DND-41 (cell line): ENCODE data around the gene PSMA5.

Experiments used
- ATAC-seq: fragments of 200-7000 bp; cut with Tn5 transposase; 3 replicates; pipeline ENCODE4 v1.9.1; 2021; ENCODE audit warnings: low read depth; ENCODE audit not compliant: insufficient read depth
- DNase-seq: peaks from one replicate; pipeline ENCODE4 v3.0.0-alpha.2; 2020
- H2AFZ ChIP-seq: 2 replicates; pipeline ENCODE4 v1.6.0; 2012; ENCODE audit warnings: low read depth, low read length
- H3K27ac ChIP-seq: 2 replicates; pipeline ENCODE4 v1.5.1; 2012; ENCODE audit warnings: low read length, inconsistent platforms
- H3K27me3 ChIP-seq: fragments of 200-600 bp; sonication (generic); 2 replicates; pipeline ENCODE4 v1.6.0; 2012; ENCODE audit warnings: low read length, mild to moderate bottlenecking, inconsistent platforms; ENCODE audit not compliant: insufficient read depth, poor library complexity
- H3K36me3 ChIP-seq: 2 replicates; pipeline ENCODE4 v1.5.1; 2012; ENCODE audit warnings: low read length, inconsistent platforms; ENCODE audit not compliant: insufficient read depth
- H3K4me1 ChIP-seq: 2 replicates; pipeline ENCODE4 v1.5.1; 2012; ENCODE audit warnings: mild to moderate bottlenecking, low read length; ENCODE audit not compliant: insufficient read depth
- H3K4me2 ChIP-seq: 2 replicates; pipeline ENCODE4 v1.6.0; 2012; ENCODE audit warnings: mild to moderate bottlenecking, moderate library complexity, low read length, inconsistent platforms; ENCODE audit not compliant: insufficient read depth
- H3K4me3 ChIP-seq, 2 experiments: fragments of 200-600 bp in 1 of 2; shearing (Covaris generic) in 1 of 2; 2 replicates each; pipeline ENCODE4 v1.5.1; 2012 to 2016; ENCODE audit warnings: inconsistent platforms in 2 of 2, low read length in 2 of 2, mild to moderate bottlenecking in 2 of 2, low read depth in 1 of 2, moderate library complexity in 1 of 2
- H3K79me2 ChIP-seq: 2 replicates; pipeline ENCODE4 v1.6.0; 2012; ENCODE audit warnings: low read length, inconsistent platforms; ENCODE audit not compliant: insufficient read depth
- H3K9ac ChIP-seq: 2 replicates; pipeline ENCODE4 v1.6.0; 2012; ENCODE audit warnings: low read depth, mild to moderate bottlenecking, inconsistent platforms, low read length, moderate library complexity
- H3K9me3 ChIP-seq: 2 replicates; pipeline ENCODE4 v1.5.1; 2012; ENCODE audit warnings: low read length, moderate library complexity, mild to moderate bottlenecking, inconsistent platforms; ENCODE audit not compliant: insufficient read depth, severe bottlenecking
- H4K20me1 ChIP-seq: 2 replicates; pipeline ENCODE4 v1.6.0; 2012; ENCODE audit warnings: low read length; ENCODE audit not compliant: insufficient read depth
- EZH2 ChIP-seq: IDR thresholded peaks from 3 replicates; pipeline ENCODE4 v1.6.1; 2012; ENCODE audit warnings: borderline replicate concordance, low read depth, mild to moderate bottlenecking, moderate library complexity, low read length, inconsistent platforms; ENCODE audit not compliant: severe bottlenecking
- TF ChIP-seq, protein P1 (sequence below): IDR thresholded peaks from 2 replicates; pipeline ENCODE4 v1.5.1; 2012; ENCODE audit warnings: borderline replicate concordance, low read length, moderate library complexity, mild to moderate bottlenecking; ENCODE audit not compliant: poor library complexity, severe bottlenecking; ENCODE audit errors: extremely low read depth

The PSMA5 gene

DNA sequence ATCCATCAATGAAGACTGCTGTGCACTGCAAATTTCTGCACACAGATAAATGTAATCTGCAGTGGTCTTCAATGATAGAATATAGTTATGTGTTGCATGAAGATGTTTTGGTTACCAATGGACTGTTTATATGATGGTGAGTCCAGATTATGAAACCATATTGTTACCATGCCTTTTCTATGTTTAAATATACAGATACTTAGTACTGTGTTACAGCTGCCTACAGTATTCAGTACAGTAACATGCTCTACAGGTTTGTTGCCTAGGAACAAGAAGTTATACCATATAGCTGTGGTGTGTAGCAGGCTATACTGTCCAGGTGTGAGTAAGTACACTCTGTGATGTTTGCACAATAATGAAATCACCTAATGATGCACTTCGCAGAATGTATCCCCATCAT lies 69.3 kb downstream of the PSMA5 start:
- Histone ChIP-seq H3K36me3 (peaks cover 20% of the 10 kb centered on the region; the same call in 1 of the 2 replicates), H3K27me3 (no peaks in the 10 kb centered on the region), H3K4me2 (no peak overlapping the region), H3K9ac (no peak overlapping the region), H3K4me1 (no peaks in the 10 kb centered on the region), H3K9me3 (no peaks in the 10 kb centered on the region), H3K79me2 (no peaks in the 10 kb centered on the region), H4K20me1 (no peaks in the 10 kb centered on the region), H3K27ac (no peak overlapping the region), H3K4me3 (no peak overlapping the region), H2AFZ (no peak overlapping the region)
- no peak for TF ChIP-seq EZH2
- TF ChIP-seq, protein P1, sequence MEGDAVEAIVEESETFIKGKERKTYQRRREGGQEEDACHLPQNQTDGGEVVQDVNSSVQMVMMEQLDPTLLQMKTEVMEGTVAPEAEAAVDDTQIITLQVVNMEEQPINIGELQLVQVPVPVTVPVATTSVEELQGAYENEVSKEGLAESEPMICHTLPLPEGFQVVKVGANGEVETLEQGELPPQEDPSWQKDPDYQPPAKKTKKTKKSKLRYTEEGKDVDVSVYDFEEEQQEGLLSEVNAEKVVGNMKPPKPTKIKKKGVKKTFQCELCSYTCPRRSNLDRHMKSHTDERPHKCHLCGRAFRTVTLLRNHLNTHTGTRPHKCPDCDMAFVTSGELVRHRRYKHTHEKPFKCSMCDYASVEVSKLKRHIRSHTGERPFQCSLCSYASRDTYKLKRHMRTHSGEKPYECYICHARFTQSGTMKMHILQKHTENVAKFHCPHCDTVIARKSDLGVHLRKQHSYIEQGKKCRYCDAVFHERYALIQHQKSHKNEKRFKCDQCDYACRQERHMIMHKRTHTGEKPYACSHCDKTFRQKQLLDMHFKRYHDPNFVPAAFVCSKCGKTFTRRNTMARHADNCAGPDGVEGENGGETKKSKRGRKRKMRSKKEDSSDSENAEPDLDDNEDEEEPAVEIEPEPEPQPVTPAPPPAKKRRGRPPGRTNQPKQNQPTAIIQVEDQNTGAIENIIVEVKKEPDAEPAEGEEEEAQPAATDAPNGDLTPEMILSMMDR, result no peak
- no peak for DNase-seq
- no peak for ATAC-seq

DNA sequence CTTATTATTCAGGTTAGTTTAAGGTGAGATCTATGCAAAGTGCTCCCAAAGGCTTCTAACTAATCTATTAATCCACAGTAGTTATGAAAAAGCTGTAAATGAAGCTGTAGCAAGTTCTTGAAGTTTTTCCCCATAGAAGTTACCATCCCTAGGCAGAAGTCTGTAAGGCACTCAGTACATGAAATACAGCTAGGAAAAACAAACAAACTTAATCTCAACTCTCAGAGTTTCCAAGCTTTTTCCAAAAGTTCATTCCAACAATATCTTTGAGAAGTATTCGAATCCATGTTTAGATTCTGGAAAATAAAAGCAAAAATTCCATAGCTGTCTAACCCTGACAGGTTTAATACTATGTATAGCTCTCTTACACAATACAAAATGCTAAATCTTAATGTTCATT lies 69.7 kb downstream of the PSMA5 start:
- H3K9me3 ChIP-seq, result no peaks in the 10 kb centered on the region
- no peaks in the 10 kb centered on the region for H3K79me2 ChIP-seq
- H2AFZ ChIP-seq, result no peak overlapping the region
- no peak overlapping the region for H3K4me3 ChIP-seq
- ATAC-seq (no peak), DNase-seq (no peak)
- no peaks in the 10 kb centered on the region for H4K20me1 ChIP-seq
- H3K27me3 ChIP-seq, result no peaks in the 10 kb centered on the region
- H3K4me1 ChIP-seq, result no peaks in the 10 kb centered on the region
- TF ChIP-seq, protein P1, result no peak
- no peak for TF ChIP-seq EZH2
- no peak overlapping the region for H3K27ac ChIP-seq
- no peak overlapping the region for H3K4me2 ChIP-seq
- peaks cover 24% of the 10 kb centered on the region for H3K36me3 ChIP-seq
- H3K9ac ChIP-seq, result no peak overlapping the region

DNA sequence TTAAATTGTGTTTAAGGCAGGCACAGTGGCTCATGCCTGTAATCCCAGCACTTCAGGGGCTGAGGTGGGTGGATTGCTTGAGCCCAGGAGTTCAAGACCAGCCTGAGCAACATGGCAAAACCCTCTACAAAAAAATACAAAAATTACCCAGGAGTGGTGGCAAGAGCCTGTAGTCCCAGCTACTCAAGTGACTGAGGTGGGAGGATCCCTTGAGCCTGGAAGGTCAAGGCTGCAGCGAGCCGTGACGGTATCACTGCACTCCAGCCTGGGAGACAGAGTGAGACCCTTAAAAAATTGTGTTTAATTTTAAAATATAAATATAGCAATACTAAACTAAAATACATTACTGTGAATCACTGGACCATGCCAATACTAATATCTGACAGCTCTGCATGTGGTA lies 71.3 kb downstream of the PSMA5 start:
- DNase-seq (no peak), ATAC-seq (no peak)
- no peak overlapping the region for H3K4me2 ChIP-seq
- no peak overlapping the region for H3K4me3 ChIP-seq
- H3K27me3 ChIP-seq, result no peaks in the 10 kb centered on the region
- no peak overlapping the region for H3K9ac ChIP-seq
- H3K4me1 ChIP-seq, result no peaks in the 10 kb centered on the region
- H4K20me1 ChIP-seq, result no peaks in the 10 kb centered on the region
- TF ChIP-seq, protein P1, result no peak
- no peak for TF ChIP-seq EZH2
- H3K27ac ChIP-seq, result no peak overlapping the region
- no peak overlapping the region for H2AFZ ChIP-seq
- H3K36me3 ChIP-seq, result peaks cover 38% of the 10 kb centered on the region
- no peaks in the 10 kb centered on the region for H3K79me2 ChIP-seq
- H3K9me3 ChIP-seq, result no peaks in the 10 kb centered on the region

DNA sequence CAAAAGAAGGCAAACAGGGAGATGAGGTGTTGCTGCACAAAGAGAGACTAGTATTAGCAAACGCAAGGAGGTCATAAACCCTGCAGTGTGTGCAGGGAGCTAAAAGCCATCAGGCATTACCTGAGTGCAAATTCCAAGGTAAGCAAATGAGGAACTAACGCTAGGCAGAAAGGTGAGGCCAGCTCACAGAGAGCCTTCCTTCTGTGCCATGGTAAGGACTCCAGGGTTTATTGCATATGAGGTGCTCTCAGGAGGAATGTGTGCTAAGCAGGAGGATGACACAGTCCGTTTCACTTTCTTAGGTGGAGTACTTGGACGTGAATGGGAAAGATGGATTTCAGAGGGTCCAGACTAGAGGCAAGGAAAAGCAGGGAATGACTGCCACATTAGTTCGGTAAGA lies 74.8 kb downstream of the PSMA5 start:
- no peak overlapping the region for H3K4me3 ChIP-seq
- no peak overlapping the region for H3K9ac ChIP-seq
- H4K20me1 ChIP-seq, result no peaks in the 10 kb centered on the region
- DNase-seq (no peak), ATAC-seq (no peak)
- H3K27ac ChIP-seq, result no peak overlapping the region
- no peak overlapping the region for H3K4me2 ChIP-seq
- H3K9me3 ChIP-seq, result no peaks in the 10 kb centered on the region
- H3K4me1 ChIP-seq, result no peaks in the 10 kb centered on the region
- H2AFZ ChIP-seq, result no peak overlapping the region
- TF ChIP-seq, protein P1, result no peak
- TF ChIP-seq EZH2, result no peak
- H3K27me3 ChIP-seq, result no peaks in the 10 kb centered on the region
- H3K36me3 ChIP-seq, result peaks cover 67% of the 10 kb centered on the region
- no peaks in the 10 kb centered on the region for H3K79me2 ChIP-seq
